Gastrocnemius medialis (tissue), 4 donors: ENCODE measurements around the gene DIRAS2. TPM values are rescaled to one million over a fixed set of nuclear protein-coding genes. Genes with fewer than 3 reads are reported as not detected.

Experiments used
- ATAC-seq, 2 donors: fragments of 150-250 bp; one replicate each; pipeline ENCODE4 v1.9.1; 2016
- DNase-seq, 2 donors: peaks; one replicate each; pipeline ENCODE4 v3.0.0-alpha.2; 2019
- H3K27ac ChIP-seq, 4 donors: fragments of 200-600 bp; sonication (generic); 1 replicate in 1 of 4; 2 replicates in 3 of 4; pipeline ENCODE4 v1.5.1; 2016 to 2018; ENCODE audit warnings: mild to moderate bottlenecking in 2 of 4, moderate library complexity in 1 of 4
- H3K27me3 ChIP-seq, 3 donors: fragments of 200-600 bp; sonication (generic) in 2 of 3; 1 replicate in 1 of 3; 2 replicates in 2 of 3; pipeline versions ENCODE4 v1.5.1 to v1.6.0; 2016 to 2019; ENCODE audit warnings: mild to moderate bottlenecking in 1 of 3, moderate library complexity in 1 of 3
- H3K36me3 ChIP-seq, 2 donors: fragments of 200-600 bp; sonication (generic) in 1 of 2; one replicate each; pipeline ENCODE4 v1.5.1; 2017 to 2018
- H3K4me1 ChIP-seq, 2 donors: fragments of 200-600 bp; sonication (generic) in 1 of 2; one replicate each; pipeline ENCODE4 v1.5.1; 2016 to 2017; ENCODE audit warnings: mild to moderate bottlenecking in 2 of 2
- H3K4me3 ChIP-seq, 4 donors: fragments of 200-600 bp; sonication (generic) in 3 of 4; 1 replicate in 1 of 4; 2 replicates in 3 of 4; pipeline ENCODE4 v1.5.1; 2016 to 2019; ENCODE audit warnings: mild to moderate bottlenecking in 2 of 4
- H3K9me3 ChIP-seq, 3 donors: fragments of 200-600 bp; sonication (generic) in 2 of 3; 1 replicate in 1 of 3; 2 replicates in 2 of 3; pipeline ENCODE4 v1.5.1; 2016 to 2019
- POLR2A ChIP-seq, 2 donors: fragments of 450-650 bp; IDR thresholded peaks; one replicate each; pipeline ENCODE4 v1.6.1; 2017; ENCODE audit warnings: antibody characterized with exemption in 2 of 2, mild to moderate bottlenecking in 2 of 2, moderate library complexity in 2 of 2
- in situ Hi-C, 4 donors: fragments of 200-750 bp; cut with MboI; loops; one replicate each; pipeline versions ENCODE4 v1.15.0 to v1.8.0; 2017; ENCODE audit warnings: low sequenced_read_pairs in 4 of 4
- intact Hi-C: fragments of 100-400 bp; cut with DNase I; formaldehyde crosslinking; loops from one replicate; pipeline ENCODE4 v1.15.1; 2023; ENCODE audit warnings: low total_unique reads
- total RNA-seq, 4 donors: library from RNA; depleted of rRNA; stranded (reverse); fragments of >200 nt; gene quantifications; one replicate each; pipeline versions ENCODE4 v1.1.0 to v1.2.3, GENCODE V29; 2016
- TF ChIP-seq, protein P1 (sequence below), 5 experiments: fragments of 450-650 bp in 3 of 5; fragments of 200-600 bp in 2 of 5; sonication (generic) in 2 of 5; IDR thresholded peaks in 4 of 5; conservative IDR thresholded peaks in 1 of 5; 1 replicate in 4 of 5; 2 replicates in 1 of 5; pipeline ENCODE4 v1.5.1; 2016 to 2019; ENCODE audit warnings: antibody characterized with exemption in 5 of 5, mild to moderate bottlenecking in 3 of 5, moderate library complexity in 3 of 5

Gene DIRAS2
- total RNA-seq, 4 donors from 2014 or later: not detected

DNA sequence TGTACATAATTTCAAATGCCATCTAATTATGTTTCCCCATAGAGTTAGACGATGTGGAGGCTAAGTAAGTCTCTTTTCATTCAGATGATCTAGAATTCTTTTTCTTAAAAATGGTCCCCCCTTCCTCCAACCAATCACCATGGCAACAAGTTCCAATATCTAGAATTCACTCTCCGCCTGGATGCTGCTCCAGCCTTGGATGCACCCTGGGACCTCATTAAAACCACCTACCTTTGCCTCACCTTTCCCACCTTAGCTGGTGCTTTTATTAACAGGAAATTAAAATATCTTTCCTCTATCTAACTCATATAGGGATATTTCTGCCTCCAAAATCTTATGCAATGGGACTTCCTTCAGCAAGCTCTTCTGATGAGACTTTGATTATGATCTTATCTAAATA lies 49.0 kb downstream of the DIRAS2 start:
- intact Hi-C loops: loop anchor here (10.0 kb wide), 1 partner anchor 1319 kb away; no protein-coding TSS in a partner anchor
- no peak for ATAC-seq
- H3K9me3 ChIP-seq: no peaks in the 10 kb centered on the region

DNA sequence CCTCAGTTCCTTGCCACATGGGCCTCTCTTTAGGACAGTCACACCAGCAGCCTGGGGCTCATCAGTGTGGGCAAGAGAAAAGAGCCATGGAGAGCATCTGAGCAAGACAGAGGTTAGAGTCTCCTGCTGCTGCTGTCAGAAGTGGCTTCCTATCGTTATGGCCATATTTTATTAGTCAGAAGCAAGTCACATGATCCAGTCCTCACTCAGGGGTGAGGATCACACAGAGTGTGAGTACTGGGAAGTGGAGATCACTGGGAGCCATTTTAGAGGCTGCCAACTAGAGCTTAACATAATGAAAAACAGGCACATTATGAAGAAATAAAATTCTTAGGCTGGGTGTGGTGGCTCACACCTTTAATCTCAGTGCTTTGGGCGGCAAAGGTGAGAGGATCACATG lies 62.0 kb downstream of the DIRAS2 start:
- intact Hi-C loops: no loop called here

More for the DNA sequence above, 49.0 kb downstream of the DIRAS2 start:
- Histone ChIP-seq H3K4me3 (no peak overlapping the region), H3K27ac (no peak overlapping the region), H3K4me1 (no peaks in the 10 kb centered on the region), H3K36me3 (no peaks in the 10 kb centered on the region), H3K27me3 (no peaks in the 10 kb centered on the region)
- no peak for DNase-seq
- TF ChIP-seq POLR2A (IDR thresholded peaks at IDR 0.05): no peak
- TF ChIP-seq, protein P1, sequence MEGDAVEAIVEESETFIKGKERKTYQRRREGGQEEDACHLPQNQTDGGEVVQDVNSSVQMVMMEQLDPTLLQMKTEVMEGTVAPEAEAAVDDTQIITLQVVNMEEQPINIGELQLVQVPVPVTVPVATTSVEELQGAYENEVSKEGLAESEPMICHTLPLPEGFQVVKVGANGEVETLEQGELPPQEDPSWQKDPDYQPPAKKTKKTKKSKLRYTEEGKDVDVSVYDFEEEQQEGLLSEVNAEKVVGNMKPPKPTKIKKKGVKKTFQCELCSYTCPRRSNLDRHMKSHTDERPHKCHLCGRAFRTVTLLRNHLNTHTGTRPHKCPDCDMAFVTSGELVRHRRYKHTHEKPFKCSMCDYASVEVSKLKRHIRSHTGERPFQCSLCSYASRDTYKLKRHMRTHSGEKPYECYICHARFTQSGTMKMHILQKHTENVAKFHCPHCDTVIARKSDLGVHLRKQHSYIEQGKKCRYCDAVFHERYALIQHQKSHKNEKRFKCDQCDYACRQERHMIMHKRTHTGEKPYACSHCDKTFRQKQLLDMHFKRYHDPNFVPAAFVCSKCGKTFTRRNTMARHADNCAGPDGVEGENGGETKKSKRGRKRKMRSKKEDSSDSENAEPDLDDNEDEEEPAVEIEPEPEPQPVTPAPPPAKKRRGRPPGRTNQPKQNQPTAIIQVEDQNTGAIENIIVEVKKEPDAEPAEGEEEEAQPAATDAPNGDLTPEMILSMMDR (IDR thresholded peaks at IDR 0.05 in 4 of 5, conservative IDR thresholded peaks at IDR 0.05 in 1 of 5): no peak
- in situ Hi-C loops: no loop called here

DNA sequence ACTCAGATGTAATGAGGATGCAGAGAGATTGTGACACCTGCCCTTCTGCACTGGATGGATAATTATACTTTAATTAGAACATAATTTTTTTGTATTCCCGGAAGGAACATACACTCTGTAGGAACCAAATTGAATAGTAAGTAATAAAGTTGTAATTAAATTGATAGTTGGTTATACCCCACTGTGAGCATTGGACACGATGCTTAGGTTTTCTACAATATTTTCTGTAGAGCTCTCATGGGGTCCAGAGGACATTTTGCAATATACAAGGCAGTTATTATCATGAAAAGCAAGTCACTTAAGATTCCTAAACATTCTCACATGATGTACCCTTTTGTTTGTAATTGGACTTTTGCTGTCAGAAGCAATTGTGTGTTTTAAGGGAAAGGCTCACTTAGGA lies 63.4 kb downstream of the DIRAS2 start:
- Histone ChIP-seq H3K36me3 (no peaks in the 10 kb centered on the region), H3K4me3 (no peak overlapping the region), H3K27me3 (no peaks in the 10 kb centered on the region), H3K9me3 (no peaks in the 10 kb centered on the region), H3K27ac (no peak overlapping the region), H3K4me1 (no peaks in the 10 kb centered on the region)
- intact Hi-C loops (no loop called here), in situ Hi-C loops (no loop called here)
- no peak for TF ChIP-seq POLR2A (IDR thresholded peaks at IDR 0.05)
- TF ChIP-seq, protein P1 (IDR thresholded peaks at IDR 0.05 in 4 of 5, conservative IDR thresholded peaks at IDR 0.05 in 1 of 5): no peak
- ATAC-seq (no peak), DNase-seq (no peak)

More for the DNA sequence above, 62.0 kb downstream of the DIRAS2 start:
- in situ Hi-C loops: no loop called here
- H3K36me3 ChIP-seq: no peaks in the 10 kb centered on the region
- H3K9me3 ChIP-seq: no peaks in the 10 kb centered on the region
- TF ChIP-seq POLR2A (IDR thresholded peaks at IDR 0.05): no peak
- TF ChIP-seq, protein P1 (IDR thresholded peaks at IDR 0.05 in 4 of 5, conservative IDR thresholded peaks at IDR 0.05 in 1 of 5): no peak
- no peaks in the 10 kb centered on the region for H3K27me3 ChIP-seq
- H3K4me1 ChIP-seq: no peaks in the 10 kb centered on the region
- H3K4me3 ChIP-seq: no peak overlapping the region
- ATAC-seq: no peak
- H3K27ac ChIP-seq: no peak overlapping the region
- DNase-seq: no peak

DNA sequence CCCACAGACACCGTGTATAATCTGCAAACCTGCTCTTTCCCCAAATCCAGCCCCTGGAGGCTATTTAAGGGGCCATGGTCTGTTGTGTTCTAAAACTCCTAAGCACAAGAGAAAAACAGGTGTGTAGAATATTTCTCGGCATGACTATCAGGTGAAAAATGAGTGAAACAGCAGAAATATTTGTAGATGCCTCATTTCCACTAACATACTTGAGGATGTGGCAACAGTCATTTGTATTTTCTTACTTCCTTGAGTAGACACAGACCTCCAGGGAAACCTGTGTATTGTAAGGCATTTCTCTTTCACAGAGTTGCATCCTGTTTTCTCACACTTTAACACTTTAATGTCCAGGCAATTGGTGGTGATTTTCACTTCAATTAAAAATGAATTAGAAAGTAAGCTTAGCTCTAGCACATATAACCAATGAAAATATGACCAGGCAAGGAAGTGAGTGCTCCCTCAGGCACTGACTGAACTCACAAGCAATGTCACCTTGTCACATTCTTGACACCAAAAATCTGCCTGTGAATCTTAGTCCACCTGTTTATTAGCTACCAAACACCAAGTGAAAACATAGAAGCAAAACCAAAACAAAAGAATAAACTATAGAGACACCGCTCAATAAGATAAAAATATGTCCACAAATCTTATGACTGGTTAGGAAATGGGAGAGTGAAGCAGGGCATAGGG lies 64.4 kb downstream of the DIRAS2 start:
- Histone ChIP-seq H3K4me3 (no peak overlapping the region), H3K27ac (no peak overlapping the region), H3K27me3 (no peaks in the 10 kb centered on the region), H3K36me3 (no peaks in the 10 kb centered on the region), H3K9me3 (no peaks in the 10 kb centered on the region), H3K4me1 (no peaks in the 10 kb centered on the region)
- in situ Hi-C loops (no loop called here), intact Hi-C loops (no loop called here)
- ATAC-seq: no peak
- DNase-seq: no peak
- TF ChIP-seq POLR2A (IDR thresholded peaks at IDR 0.05): no peak
- TF ChIP-seq, protein P1 (IDR thresholded peaks at IDR 0.05 in 4 of 5, conservative IDR thresholded peaks at IDR 0.05 in 1 of 5): no peak

DNA sequence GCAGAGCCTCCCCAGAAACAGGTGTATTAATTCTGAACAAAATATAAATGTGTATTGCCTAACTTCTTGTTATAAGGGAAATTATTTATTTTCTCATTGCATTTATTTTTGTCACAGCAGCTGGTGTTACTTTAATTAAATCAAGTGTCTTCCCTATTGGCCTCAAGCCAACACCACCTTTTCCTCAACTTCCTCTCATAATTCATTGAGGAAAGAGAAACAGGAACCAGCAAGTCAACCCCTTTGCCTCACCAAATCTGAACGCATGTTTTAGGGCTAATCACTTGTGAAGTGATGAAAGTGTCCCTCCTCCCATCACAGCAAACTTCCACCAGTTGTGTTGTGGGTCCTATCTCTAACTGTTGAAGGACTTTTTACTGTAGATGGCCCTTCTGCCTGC lies 73.1 kb downstream of the DIRAS2 start:
- ATAC-seq: no peak
- H3K9me3 ChIP-seq: no peaks in the 10 kb centered on the region
- no peak overlapping the region for H3K4me3 ChIP-seq
- H3K27ac ChIP-seq: no peak overlapping the region
- H3K27me3 ChIP-seq: no peaks in the 10 kb centered on the region
- in situ Hi-C loops: no loop called here
- no peaks in the 10 kb centered on the region for H3K36me3 ChIP-seq
- TF ChIP-seq, protein P1 (IDR thresholded peaks at IDR 0.05 in 4 of 5, conservative IDR thresholded peaks at IDR 0.05 in 1 of 5): no peak
- TF ChIP-seq POLR2A (IDR thresholded peaks at IDR 0.05): no peak
- intact Hi-C loops: no loop called here
- H3K4me1 ChIP-seq: no peaks in the 10 kb centered on the region
- no peak for DNase-seq
